ENCODE results near the gene NCOA7. TPM values are rescaled to one million over a fixed set of nuclear protein-coding genes. Genes with fewer than 3 reads are reported as not detected.

Gene NCOA7
- total and polyA plus RNA-seq, 9 donors = 10.9 to 54.1 (median 30.7) TPM

DNA sequence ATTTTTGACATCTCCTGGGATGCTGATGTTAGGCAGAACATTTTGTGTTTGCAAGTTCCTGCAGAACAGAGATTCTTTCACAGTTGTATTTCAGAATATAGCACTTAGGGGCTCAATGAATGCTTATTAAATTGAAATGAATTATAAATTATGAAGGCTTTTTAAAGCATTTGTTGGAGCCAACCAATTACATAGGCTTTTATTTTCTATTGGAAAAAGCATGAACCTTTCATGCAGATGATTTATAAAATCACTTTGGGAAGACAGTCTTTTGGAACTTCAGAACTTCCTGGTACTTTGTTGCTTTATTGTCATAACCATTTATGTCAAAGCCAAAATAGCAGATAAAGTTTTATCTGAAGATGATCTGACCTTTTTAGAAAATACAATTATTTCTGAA lies 96.6 kb downstream of the NCOA7 start:
- intact Hi-C loops (cut with DNase I) = no loop called here
- Histone ChIP-seq H3K27me3 (no peaks in the 10 kb centered on the region), H3K27ac (no peak overlapping the region), H3K4me1 (ENCODE audit: insufficient read depth) (no peaks in the 10 kb centered on the region), H3K4me3 (no peak overlapping the region), H3K36me3 (no peaks in the 10 kb centered on the region), H3K9me3 (no peaks in the 10 kb centered on the region)
- no peak for DNase-seq
- TF ChIP-seq, protein P1, sequence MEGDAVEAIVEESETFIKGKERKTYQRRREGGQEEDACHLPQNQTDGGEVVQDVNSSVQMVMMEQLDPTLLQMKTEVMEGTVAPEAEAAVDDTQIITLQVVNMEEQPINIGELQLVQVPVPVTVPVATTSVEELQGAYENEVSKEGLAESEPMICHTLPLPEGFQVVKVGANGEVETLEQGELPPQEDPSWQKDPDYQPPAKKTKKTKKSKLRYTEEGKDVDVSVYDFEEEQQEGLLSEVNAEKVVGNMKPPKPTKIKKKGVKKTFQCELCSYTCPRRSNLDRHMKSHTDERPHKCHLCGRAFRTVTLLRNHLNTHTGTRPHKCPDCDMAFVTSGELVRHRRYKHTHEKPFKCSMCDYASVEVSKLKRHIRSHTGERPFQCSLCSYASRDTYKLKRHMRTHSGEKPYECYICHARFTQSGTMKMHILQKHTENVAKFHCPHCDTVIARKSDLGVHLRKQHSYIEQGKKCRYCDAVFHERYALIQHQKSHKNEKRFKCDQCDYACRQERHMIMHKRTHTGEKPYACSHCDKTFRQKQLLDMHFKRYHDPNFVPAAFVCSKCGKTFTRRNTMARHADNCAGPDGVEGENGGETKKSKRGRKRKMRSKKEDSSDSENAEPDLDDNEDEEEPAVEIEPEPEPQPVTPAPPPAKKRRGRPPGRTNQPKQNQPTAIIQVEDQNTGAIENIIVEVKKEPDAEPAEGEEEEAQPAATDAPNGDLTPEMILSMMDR (IDR thresholded peaks at IDR 0.05) = no peak
- no peak for TF ChIP-seq EP300 (IDR thresholded peaks at IDR 0.05)
- TF ChIP-seq POLR2A (IDR thresholded peaks at IDR 0.05) = no peak

GRCh38 chr6:125888989-125889656 lies 98.4 kb downstream of the NCOA7 start:
- Histone ChIP-seq H3K36me3 (no peaks in the 10 kb centered on the region), H3K9me3 (no peaks in the 10 kb centered on the region), H3K27ac (no peak overlapping the region), H3K4me3 (no peak overlapping the region), H3K4me1 (ENCODE audit: insufficient read depth) (no peaks in the 10 kb centered on the region), H3K27me3 (no peaks in the 10 kb centered on the region)
- TF ChIP-seq EP300 (IDR thresholded peaks at IDR 0.05) (no peak), POLR2A (IDR thresholded peaks at IDR 0.05) (no peak)
- TF ChIP-seq, protein P1 (IDR thresholded peaks at IDR 0.05) = no peak
- intact Hi-C loops (cut with DNase I) = no loop called here
- DNase-seq = no peak
- WGBS, 3 donors = 82 to 84% (median 83%) methylated on average over 8 of the region's 8 CpGs

DNA sequence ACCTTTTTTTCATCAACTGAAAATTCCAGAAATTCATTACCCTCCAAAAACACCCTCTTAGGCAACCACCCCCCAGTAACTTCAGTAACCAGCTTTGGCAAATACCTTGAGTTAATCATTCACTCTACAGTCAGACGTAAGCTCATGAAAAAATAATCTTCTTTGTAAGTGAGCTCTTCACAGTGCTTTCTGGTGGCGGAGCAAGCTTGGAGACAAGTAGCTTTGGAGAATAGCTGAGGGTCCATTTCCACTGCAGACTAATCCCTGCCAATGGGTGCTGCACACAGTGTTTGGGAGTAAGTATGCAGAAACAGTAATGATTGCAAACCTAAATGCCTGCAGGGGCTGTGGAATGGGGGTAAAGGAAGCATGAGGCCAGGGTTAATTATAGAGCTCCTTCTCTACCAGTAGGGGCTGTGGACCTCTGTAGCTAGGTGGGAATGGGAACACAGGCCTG lies 109.0 kb downstream of the NCOA7 start:
- no peaks in the 10 kb centered on the region for H3K9me3 ChIP-seq
- H3K27me3 ChIP-seq = no peaks in the 10 kb centered on the region
- H3K4me3 ChIP-seq = no peak overlapping the region
- no peak for DNase-seq
- H3K36me3 ChIP-seq = no peaks in the 10 kb centered on the region
- intact Hi-C loops (cut with DNase I) = no loop called here
- H3K27ac ChIP-seq = no peak overlapping the region
- TF ChIP-seq, protein P1 (IDR thresholded peaks at IDR 0.05) = no peak
- no peak for TF ChIP-seq EP300 (IDR thresholded peaks at IDR 0.05)
- TF ChIP-seq POLR2A (IDR thresholded peaks at IDR 0.05) = no peak
- WGBS, 3 donors = 70 to 96% (median 71%) methylated on average over 2 of the region's 2 CpGs
- no peaks in the 10 kb centered on the region for H3K4me1 ChIP-seq (ENCODE audit: insufficient read depth)

- WGBS, 3 donors = 91 to 95% (median 92%) methylated on average over 3 of the region's 3 CpGs
- no peak for DNase-seq
- intact Hi-C loops (cut with DNase I) = no loop called here
- no peaks in the 10 kb centered on the region for H3K9me3 ChIP-seq
- H3K36me3 ChIP-seq = no peaks in the 10 kb centered on the region
- H3K4me1 ChIP-seq (ENCODE audit: insufficient read depth) = no peaks in the 10 kb centered on the region
- H3K27ac ChIP-seq = no peak overlapping the region
- H3K4me3 ChIP-seq = no peak overlapping the region
- TF ChIP-seq, protein P1 (IDR thresholded peaks at IDR 0.05) = no peak
- TF ChIP-seq EP300 (IDR thresholded peaks at IDR 0.05) = no peak
- TF ChIP-seq POLR2A (IDR thresholded peaks at IDR 0.05) = no peak
- H3K27me3 ChIP-seq = no peaks in the 10 kb centered on the region
Observed at GRCh38 chr6:125904871-125905270, 114.1 kb downstream of the NCOA7 start.
